ENCODE data around the gene RHOT1. TPM values are rescaled to one million over a fixed set of nuclear protein-coding genes. Genes with fewer than 3 reads are reported as not detected.
"Not testable (repeated sequence)": the region's sequence is repeated elsewhere in the genome, so short reads cannot be mapped to it uniquely, and the experiment has no call there.

RHOT1 gene
- total RNA-seq, 1 experiment from 2014 or later, result 24.4 TPM

- H2BK120ac ChIP-seq (ENCODE audit: low read depth, low read length, poor library complexity, severe bottlenecking); H4K5ac ChIP-seq (ENCODE audit: insufficient read length, low read depth, low read length): not testable (repeated sequence)
Measured at GRCh38 chr17:32135497-32136117, 6.7 kb upstream of the RHOT1 start.

More at GRCh38 chr17:32135497-32136117, 6.7 kb upstream of the RHOT1 start:
- H3K27me3 Mint-ChIP-seq (ENCODE audit: low read depth); H3K4ac ChIP-seq (ENCODE audit: low read depth, low read length); H3K4me1 ChIP-seq (ENCODE audit: insufficient read depth, low read length); H4K91ac ChIP-seq (ENCODE audit: insufficient read length, low read depth, low read length); H2AFZ ChIP-seq (ENCODE audit: low read length); H3K9me3 ChIP-seq (ENCODE audit: control insufficient read depth, low read depth, low read length); H2BK15ac ChIP-seq (ENCODE audit: low read depth, low read length); H3K23me2 ChIP-seq (ENCODE audit: insufficient read length, low read depth, low read length, poor library complexity, severe bottlenecking); H3K9ac ChIP-seq (ENCODE audit: extremely low read depth, insufficient read length, low read length); H2BK12ac ChIP-seq (ENCODE audit: insufficient read length, low read depth, low read length); H3K18ac ChIP-seq (ENCODE audit: insufficient read length, low read depth, low read length); H2BK5ac ChIP-seq (ENCODE audit: insufficient read length, low read length); H3K79me2 ChIP-seq (ENCODE audit: insufficient read depth, low read length); H3K23ac ChIP-seq (ENCODE audit: insufficient read length, low read depth, low read length); H3K79me1 ChIP-seq (ENCODE audit: insufficient read depth, low read depth, low read length, poor library complexity, severe bottlenecking); H3K4me3 Mint-ChIP-seq; H3K4me2 ChIP-seq (ENCODE audit: insufficient read depth, insufficient read length, low read length); H3K14ac ChIP-seq (ENCODE audit: insufficient read depth, low read length); H3K27ac Mint-ChIP-seq; H4K20me1 ChIP-seq (ENCODE audit: control insufficient read depth, insufficient read depth, insufficient read length); H2BK20ac ChIP-seq (ENCODE audit: low read depth, low read length, poor library complexity, severe bottlenecking); H3K27me3 ChIP-seq (ENCODE audit: insufficient read depth, low read length); H3K27ac ChIP-seq (ENCODE audit: insufficient read length, low read depth, low read length); H3T11ph ChIP-seq (ENCODE audit: low read length); DNase-seq; H2AK5ac ChIP-seq (ENCODE audit: insufficient read length, low read length); H3K4me1 Mint-ChIP-seq; H4K8ac ChIP-seq (replicated peaks; ENCODE audit: insufficient read length, low read depth, low read length); H3K56ac ChIP-seq (ENCODE audit: insufficient read length, low read depth, low read length): not testable (repeated sequence)
- Mint-ChIP-seq H3K36me3 (ENCODE audit: insufficient read depth in 1 of 3, low read depth in 3 of 3) (peaks cover 9 to 19% (median 14%) of the 10 kb centered on the region in 3 experiments; a peak in 6 of 7 replicates), H3K9me3 (peaks cover 25 to 27% of the 10 kb centered on the region in 2 experiments)
- TF ChIP-seq, protein P1, sequence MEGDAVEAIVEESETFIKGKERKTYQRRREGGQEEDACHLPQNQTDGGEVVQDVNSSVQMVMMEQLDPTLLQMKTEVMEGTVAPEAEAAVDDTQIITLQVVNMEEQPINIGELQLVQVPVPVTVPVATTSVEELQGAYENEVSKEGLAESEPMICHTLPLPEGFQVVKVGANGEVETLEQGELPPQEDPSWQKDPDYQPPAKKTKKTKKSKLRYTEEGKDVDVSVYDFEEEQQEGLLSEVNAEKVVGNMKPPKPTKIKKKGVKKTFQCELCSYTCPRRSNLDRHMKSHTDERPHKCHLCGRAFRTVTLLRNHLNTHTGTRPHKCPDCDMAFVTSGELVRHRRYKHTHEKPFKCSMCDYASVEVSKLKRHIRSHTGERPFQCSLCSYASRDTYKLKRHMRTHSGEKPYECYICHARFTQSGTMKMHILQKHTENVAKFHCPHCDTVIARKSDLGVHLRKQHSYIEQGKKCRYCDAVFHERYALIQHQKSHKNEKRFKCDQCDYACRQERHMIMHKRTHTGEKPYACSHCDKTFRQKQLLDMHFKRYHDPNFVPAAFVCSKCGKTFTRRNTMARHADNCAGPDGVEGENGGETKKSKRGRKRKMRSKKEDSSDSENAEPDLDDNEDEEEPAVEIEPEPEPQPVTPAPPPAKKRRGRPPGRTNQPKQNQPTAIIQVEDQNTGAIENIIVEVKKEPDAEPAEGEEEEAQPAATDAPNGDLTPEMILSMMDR (conservative IDR thresholded peaks at IDR 0.05), result peak; percentile 71
- WGBS (ENCODE audit: extremely low coverage, insufficient read length, low lambda C conversion rate), result no CpG with 5 or more reads among the region's 14 CpGs

All from H9 (cell line).